H1 (cell line): ENCODE results near the gene CACNG3. TPM values are rescaled to one million over a fixed set of nuclear protein-coding genes. Genes with fewer than 3 reads are reported as not detected.

Experiments used
- HDAC2 ChIP-seq, 2 experiments: fragments of 300-600 bp in 1 of 2; sonication (generic) in 1 of 2; IDR thresholded peaks; 2 replicates each; pipeline ENCODE4 v1.6.1; 2011 to 2012; ENCODE audit warnings: low read depth in 2 of 2, low read length in 2 of 2, mild to moderate bottlenecking in 2 of 2, moderate library complexity in 2 of 2, borderline replicate concordance in 1 of 2, inconsistent platforms in 1 of 2
- polyA plus RNA-seq, 7 experiments: library from polyadenylated mRNA; depleted of rRNA in 3 of 7; stranded (reverse) in 5 of 7; unstranded in 2 of 7; fragments of >200 nt in 5 of 7; fragments of 200-250 nt in 2 of 7; gene quantifications; 1 replicate in 5 of 7; 2 replicates in 1 of 7; 4 replicates in 1 of 7; pipeline versions ENCODE4 v1.2.1 to v1.2.3, GENCODE V29; 2011 to 2013; ENCODE audit warnings: missing spikeins in 2 of 7, mixed read lengths in 2 of 7
- total RNA-seq: library from RNA; stranded (reverse); fragmentation: NEBNext Ultra II Directional; extraction: Animal tissue kit (Norgen Biotek cat#: 25700); gene quantifications from 2 replicates; pipeline ENCODE4 v1.2.1, GENCODE V29; 2021

Gene CACNG3
- total and polyA plus RNA-seq, 2 of the 8 experiments (the other 6 are each of a cell fraction or from before 2014, with no cell fraction given), result 0.12 TPM; not detected in 1

GRCh38 chr16:24275413-24275812 lies 19.3 kb downstream of the CACNG3 start (continued):
- TF ChIP-seq HDAC2 (IDR thresholded peaks at IDR 0.05; ENCODE audit: borderline replicate concordance in 1 of 2, low read depth in 2 of 2, low read length in 2 of 2), result no peak
